ENCODE measurements around the gene CMTM7. TPM values are rescaled to one million over a fixed set of nuclear protein-coding genes. Genes with fewer than 3 reads are reported as not detected.
"Not testable (repeated sequence)": the region's sequence is repeated elsewhere in the genome, so short reads cannot be mapped to it uniquely, and the experiment has no call there.

CMTM7 gene
- polyA plus RNA-seq, 1 donor, result 10.9 TPM

- Histone ChIP-seq H3K9me3 (ENCODE audit: control insufficient read depth, low read depth, low read length) (no peaks in the 10 kb centered on the region), H3K4me1 (ENCODE audit: control insufficient read depth, insufficient read depth, low read length) (peaks cover 6% of the 10 kb centered on the region), H3K27me3 (ENCODE audit: control insufficient read depth, insufficient read depth, low read length) (no peaks in the 10 kb centered on the region), H3K27ac (ENCODE audit: low read length) (no peak overlapping the region), H3K4me3 (ENCODE audit: low read length) (no peak overlapping the region), H3K36me3 (ENCODE audit: control insufficient read depth, insufficient read depth, low read length) (no peaks in the 10 kb centered on the region)
- no CpG with 5 or more reads among the region's 15 CpGs for WGBS (ENCODE audit: insufficient coverage, low lambda C conversion rate)
- no peak for DNase-seq
These were observed 68.5 kb downstream of the CMTM7 start for GRCh38 chr3:32460031-32460749.

- H3K36me3 ChIP-seq (ENCODE audit: control insufficient read depth, insufficient read depth, low read length); H3K4me3 ChIP-seq (ENCODE audit: low read length); H3K4me1 ChIP-seq (ENCODE audit: control insufficient read depth, insufficient read depth, low read length); H3K9me3 ChIP-seq (ENCODE audit: control insufficient read depth, low read depth, low read length); H3K27ac ChIP-seq (ENCODE audit: low read length); H3K27me3 ChIP-seq (ENCODE audit: control insufficient read depth, insufficient read depth, low read length); DNase-seq: not testable (repeated sequence)
- 87% methylated on average over 4 of the region's 10 CpGs for WGBS (ENCODE audit: insufficient coverage, low lambda C conversion rate)
These were observed 69.3 kb downstream of the CMTM7 start for GRCh38 chr3:32460817-32461496.

GRCh38 chr3:32462191-32462986 lies 70.7 kb downstream of the CMTM7 start:
- no CpG with 5 or more reads among the region's 9 CpGs for WGBS (ENCODE audit: insufficient coverage, low lambda C conversion rate)
- not testable (repeated sequence) for H3K9me3 ChIP-seq (ENCODE audit: control insufficient read depth, low read depth, low read length); H3K27me3 ChIP-seq (ENCODE audit: control insufficient read depth, insufficient read depth, low read length); H3K4me3 ChIP-seq (ENCODE audit: low read length); H3K27ac ChIP-seq (ENCODE audit: low read length); H3K36me3 ChIP-seq (ENCODE audit: control insufficient read depth, insufficient read depth, low read length); H3K4me1 ChIP-seq (ENCODE audit: control insufficient read depth, insufficient read depth, low read length)
- DNase-seq, result peak in 1 of 2 donors; percentile 29

- not testable (repeated sequence) for DNase-seq; H3K4me1 ChIP-seq (ENCODE audit: control insufficient read depth, insufficient read depth, low read length); H3K4me3 ChIP-seq (ENCODE audit: low read length); H3K9me3 ChIP-seq (ENCODE audit: control insufficient read depth, low read depth, low read length); H3K27me3 ChIP-seq (ENCODE audit: control insufficient read depth, insufficient read depth, low read length); H3K36me3 ChIP-seq (ENCODE audit: control insufficient read depth, insufficient read depth, low read length); H3K27ac ChIP-seq (ENCODE audit: low read length)
- 93% methylated on average over 3 of the region's 7 CpGs for WGBS (ENCODE audit: insufficient coverage, low lambda C conversion rate)
These were observed 71.8 kb downstream of the CMTM7 start for GRCh38 chr3:32463415-32463814.

- H3K4me1 ChIP-seq (ENCODE audit: control insufficient read depth, insufficient read depth, low read length); H3K27ac ChIP-seq (ENCODE audit: low read length); DNase-seq; H3K27me3 ChIP-seq (ENCODE audit: control insufficient read depth, insufficient read depth, low read length); H3K9me3 ChIP-seq (ENCODE audit: control insufficient read depth, low read depth, low read length); H3K36me3 ChIP-seq (ENCODE audit: control insufficient read depth, insufficient read depth, low read length); H3K4me3 ChIP-seq (ENCODE audit: low read length): not testable (repeated sequence)
- WGBS (ENCODE audit: insufficient coverage, low lambda C conversion rate), result no CpG with 5 or more reads among the region's 7 CpGs
These were observed 73.1 kb downstream of the CMTM7 start for GRCh38 chr3:32464726-32465125.

GRCh38 chr3:32466808-32467207 lies 75.2 kb downstream of the CMTM7 start:
- no CpG with 5 or more reads among the region's 6 CpGs for WGBS (ENCODE audit: insufficient coverage, low lambda C conversion rate)
- not testable (repeated sequence) for H3K4me1 ChIP-seq (ENCODE audit: control insufficient read depth, insufficient read depth, low read length); H3K27me3 ChIP-seq (ENCODE audit: control insufficient read depth, insufficient read depth, low read length)

GRCh38 chr3:32467333-32468070 lies 75.8 kb downstream of the CMTM7 start:
- 80% methylated on average over 1 of the region's 41 CpGs for WGBS (ENCODE audit: insufficient coverage, low lambda C conversion rate)
- peaks cover 4% of the 10 kb centered on the region for H3K9me3 ChIP-seq (ENCODE audit: control insufficient read depth, low read depth, low read length)
- no peaks in the 10 kb centered on the region for H3K27me3 ChIP-seq (ENCODE audit: control insufficient read depth, insufficient read depth, low read length)
- no peak overlapping the region for H3K27ac ChIP-seq (ENCODE audit: low read length)
- H3K4me1 ChIP-seq (ENCODE audit: control insufficient read depth, insufficient read depth, low read length), result no peaks in the 10 kb centered on the region
- peaks cover 17% of the 10 kb centered on the region for H3K36me3 ChIP-seq (ENCODE audit: control insufficient read depth, insufficient read depth, low read length)
- H3K4me3 ChIP-seq (ENCODE audit: low read length), result peak overlapping the region; percentile 35
- peak; percentile 61 to 62 for DNase-seq

More at GRCh38 chr3:32466808-32467207, 75.2 kb downstream of the CMTM7 start:
- not testable (repeated sequence) for H3K9me3 ChIP-seq (ENCODE audit: control insufficient read depth, low read depth, low read length); DNase-seq; H3K27ac ChIP-seq (ENCODE audit: low read length); H3K4me3 ChIP-seq (ENCODE audit: low read length)
- peaks cover 14% of the 10 kb centered on the region for H3K36me3 ChIP-seq (ENCODE audit: control insufficient read depth, insufficient read depth, low read length)

GRCh38 chr3:32469151-32469874 lies 77.7 kb downstream of the CMTM7 start:
- no CpG with 5 or more reads among the region's 7 CpGs for WGBS (ENCODE audit: insufficient coverage, low lambda C conversion rate)
- no peaks in the 10 kb centered on the region for H3K4me1 ChIP-seq (ENCODE audit: control insufficient read depth, insufficient read depth, low read length)
- H3K27ac ChIP-seq (ENCODE audit: low read length), result no peak overlapping the region
- H3K9me3 ChIP-seq (ENCODE audit: control insufficient read depth, low read depth, low read length), result peaks cover 4% of the 10 kb centered on the region
- H3K4me3 ChIP-seq (ENCODE audit: low read length), result no peak overlapping the region
- H3K27me3 ChIP-seq (ENCODE audit: control insufficient read depth, insufficient read depth, low read length), result no peaks in the 10 kb centered on the region
- DNase-seq, result no peak
- peaks cover 25% of the 10 kb centered on the region for H3K36me3 ChIP-seq (ENCODE audit: control insufficient read depth, insufficient read depth, low read length)

GRCh38 chr3:32470362-32470761 lies 78.7 kb downstream of the CMTM7 start:
- Histone ChIP-seq H3K4me1 (ENCODE audit: control insufficient read depth, insufficient read depth, low read length) (no peaks in the 10 kb centered on the region), H3K27me3 (ENCODE audit: control insufficient read depth, insufficient read depth, low read length) (no peaks in the 10 kb centered on the region), H3K27ac (ENCODE audit: low read length) (no peak overlapping the region), H3K9me3 (ENCODE audit: control insufficient read depth, low read depth, low read length) (peaks cover 4% of the 10 kb centered on the region), H3K36me3 (ENCODE audit: control insufficient read depth, insufficient read depth, low read length) (peaks cover 25% of the 10 kb centered on the region), H3K4me3 (ENCODE audit: low read length) (no peak overlapping the region)
- no peak for DNase-seq
- no CpG with 5 or more reads among the region's 5 CpGs for WGBS (ENCODE audit: insufficient coverage, low lambda C conversion rate)

Measured in large intestine (tissue), 3 donors.